Measurements from ENCODE around the gene WDR17.

- no peak for TF ChIP-seq CTCF (IDR thresholded peaks at IDR 0.05; ENCODE audit: low read depth, low read length)
- TF ChIP-seq POLR2A (IDR thresholded peaks at IDR 0.05; ENCODE audit: extremely low read depth, insufficient read length), result no peak
- no peak for TF ChIP-seq MAX (IDR thresholded peaks at IDR 0.05; ENCODE audit: low read depth, low read length)
Measured at GRCh38 chr4:176189891-176190795, 124.5 kb downstream of the WDR17 start.
